Left lung (tissue), 10 donors: ENCODE data around the gene ZNF121. TPM values are rescaled to one million over a fixed set of nuclear protein-coding genes. Genes with fewer than 3 reads are reported as not detected.

Experiments
- ATAC-seq: fragments of 200-7000 bp; cut with Tn5 transposase; one replicate; pipeline ENCODE4 v1.9.1; 2020; ENCODE audit warnings: moderate library complexity
- DNase-seq, 4 donors: peaks; one replicate each; pipeline ENCODE4 v3.0.0-alpha.2; 2013 to 2020
- H3K27ac ChIP-seq, 2 donors: fragments of 200-600 bp; sonication (generic) in 1 of 2; one replicate each; pipeline versions ENCODE4 v1.5.0 to v1.8.0; 2020 to 2021
- H3K27me3 ChIP-seq, 2 donors: fragments of 200-600 bp; sonication (generic) in 1 of 2; one replicate each; pipeline versions ENCODE4 v1.5.0 to v1.8.0; 2020 to 2021
- H3K36me3 ChIP-seq, 2 donors: fragments of 200-600 bp; sonication (generic) in 1 of 2; one replicate each; pipeline versions ENCODE4 v1.5.0 to v1.8.0; 2020 to 2021
- H3K4me1 ChIP-seq, 2 donors: fragments of 200-600 bp; one replicate each; pipeline ENCODE4 v1.8.0; 2021
- H3K4me3 ChIP-seq, 2 donors: fragments of 200-600 bp; sonication (generic) in 1 of 2; one replicate each; pipeline versions ENCODE4 v1.5.0 to v1.8.0; 2020 to 2021; ENCODE audit warnings: mild to moderate bottlenecking in 1 of 2
- H3K9me3 ChIP-seq, 2 donors: fragments of 200-600 bp; sonication (generic) in 1 of 2; one replicate each; pipeline versions ENCODE4 v1.5.0 to v1.8.0; 2020 to 2021
- intact Hi-C, 2 donors: fragments of 100-400 bp; cut with DNase I; formaldehyde crosslinking; loops; one replicate each; pipeline versions ENCODE4 v1.11.2 to v1.14.2; 2022
- polyA plus RNA-seq, 6 donors: library from polyadenylated mRNA; unstranded; fragments of 120-200 nt; gene quantifications; one replicate each; pipeline ENCODE4 v1.2.1, GENCODE V29; 2013; ENCODE audit not compliant: insufficient read length in 6 of 6
- total RNA-seq, 2 donors: library from RNA; stranded (reverse); fragmentation: NEBNext Ultra II Directional; extraction: Animal tissue kit (Norgen Biotek cat#: 25700); gene quantifications; one replicate each; pipeline ENCODE4 v1.2.1, GENCODE V29; 2021
- TF ChIP-seq, protein P1 (sequence below), 2 donors: fragments of 200-600 bp; sonication (generic) in 1 of 2; IDR thresholded peaks; one replicate each; pipeline versions ENCODE4 v1.5.0 to v1.8.0; 2021; ENCODE audit warnings: antibody characterized with exemption in 2 of 2
- donor health status: DM: no; HTN: yes; CAD: no.
- donor health status: DM: no; HTN: no; CAD: no.

Gene ZNF121
- total and polyA plus RNA-seq, 8 donors, result 22.4 to 37.3 (median 27.7) TPM

GRCh38 chr19:9620842-9621155 is 36.5 kb upstream of the ZNF121 start:
- peaks cover 0 to 35% of the 10 kb centered on the region in 2 donors for H3K36me3 ChIP-seq
- H3K27me3 ChIP-seq, result no peaks in the 10 kb centered on the region
- H3K4me3 ChIP-seq, result peak overlapping the region; percentile 81 to 88
- ATAC-seq (no peak), DNase-seq (no peak)
- H3K27ac ChIP-seq, result peak overlapping the region; percentile 96
- intact Hi-C loops, result loop anchor here in 1 of 2 donors (5.0 kb wide), 1 partner anchor 172 kb away; no protein-coding TSS in a partner anchor
- H3K4me1 ChIP-seq, result peaks cover 17 to 30% of the 10 kb centered on the region in 2 donors
- H3K9me3 ChIP-seq, result no peaks in the 10 kb centered on the region
- TF ChIP-seq, protein P1, sequence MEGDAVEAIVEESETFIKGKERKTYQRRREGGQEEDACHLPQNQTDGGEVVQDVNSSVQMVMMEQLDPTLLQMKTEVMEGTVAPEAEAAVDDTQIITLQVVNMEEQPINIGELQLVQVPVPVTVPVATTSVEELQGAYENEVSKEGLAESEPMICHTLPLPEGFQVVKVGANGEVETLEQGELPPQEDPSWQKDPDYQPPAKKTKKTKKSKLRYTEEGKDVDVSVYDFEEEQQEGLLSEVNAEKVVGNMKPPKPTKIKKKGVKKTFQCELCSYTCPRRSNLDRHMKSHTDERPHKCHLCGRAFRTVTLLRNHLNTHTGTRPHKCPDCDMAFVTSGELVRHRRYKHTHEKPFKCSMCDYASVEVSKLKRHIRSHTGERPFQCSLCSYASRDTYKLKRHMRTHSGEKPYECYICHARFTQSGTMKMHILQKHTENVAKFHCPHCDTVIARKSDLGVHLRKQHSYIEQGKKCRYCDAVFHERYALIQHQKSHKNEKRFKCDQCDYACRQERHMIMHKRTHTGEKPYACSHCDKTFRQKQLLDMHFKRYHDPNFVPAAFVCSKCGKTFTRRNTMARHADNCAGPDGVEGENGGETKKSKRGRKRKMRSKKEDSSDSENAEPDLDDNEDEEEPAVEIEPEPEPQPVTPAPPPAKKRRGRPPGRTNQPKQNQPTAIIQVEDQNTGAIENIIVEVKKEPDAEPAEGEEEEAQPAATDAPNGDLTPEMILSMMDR (IDR thresholded peaks at IDR 0.05), result no peak

GRCh38 chr19:9615844-9616243 is 31.5 kb upstream of the ZNF121 start:
- TF ChIP-seq, protein P1 (IDR thresholded peaks at IDR 0.05), result no peak
- Histone ChIP-seq H3K36me3 (peaks cover 17 to 85% of the 10 kb centered on the region in 2 donors), H3K9me3 (peaks cover 0 to 36% of the 10 kb centered on the region in 2 donors), H3K4me3 (no peak overlapping the region), H3K27me3 (no peaks in the 10 kb centered on the region), H3K27ac (no peak overlapping the region), H3K4me1 (peaks cover 7 to 12% of the 10 kb centered on the region in 2 donors)
- DNase-seq, result no peak
- ATAC-seq, result no peak
- intact Hi-C loops, result no loop called here

DNA sequence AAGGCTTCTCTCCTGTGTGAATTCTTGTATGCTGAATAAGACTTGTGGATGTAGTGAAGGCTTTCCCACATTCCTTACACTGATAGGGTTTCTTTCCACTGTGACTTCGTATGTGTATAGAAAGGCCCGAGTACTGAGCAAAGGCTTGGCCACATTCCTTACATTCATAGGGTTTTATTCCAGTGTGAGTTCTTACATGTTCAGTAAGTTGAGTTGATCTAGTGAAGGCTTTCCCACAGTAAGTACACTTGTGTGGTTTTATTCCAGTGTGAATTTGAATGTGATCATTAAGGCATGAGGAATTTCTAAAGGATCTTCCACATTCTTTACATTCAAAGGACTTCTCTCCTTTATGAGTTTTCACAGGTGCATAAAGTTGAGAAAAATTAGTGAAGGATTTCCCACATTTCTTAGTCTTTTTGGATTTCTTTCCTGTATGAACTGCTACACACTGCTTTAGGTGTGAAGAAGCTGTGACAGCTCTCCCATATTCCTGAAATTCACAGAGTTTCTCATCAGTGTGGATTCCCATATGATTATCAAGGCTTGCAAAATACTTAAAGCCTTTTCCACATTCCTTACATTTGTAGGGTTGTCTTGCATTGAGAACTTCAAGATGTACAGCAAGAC is 26.3 kb upstream of the ZNF121 start:
- TF ChIP-seq, protein P1 (IDR thresholded peaks at IDR 0.05), result no peak
- H3K4me3 ChIP-seq, result no peak overlapping the region
- ATAC-seq (no peak), DNase-seq (no peak)
- no peaks in the 10 kb centered on the region for H3K27me3 ChIP-seq
- H3K4me1 ChIP-seq, result no peaks in the 10 kb centered on the region
- peaks cover 5 to 83% of the 10 kb centered on the region in 2 donors for H3K9me3 ChIP-seq
- intact Hi-C loops, result no loop called here
- no peak overlapping the region for H3K27ac ChIP-seq
- peaks cover 17 to 77% of the 10 kb centered on the region in 2 donors for H3K36me3 ChIP-seq

DNA sequence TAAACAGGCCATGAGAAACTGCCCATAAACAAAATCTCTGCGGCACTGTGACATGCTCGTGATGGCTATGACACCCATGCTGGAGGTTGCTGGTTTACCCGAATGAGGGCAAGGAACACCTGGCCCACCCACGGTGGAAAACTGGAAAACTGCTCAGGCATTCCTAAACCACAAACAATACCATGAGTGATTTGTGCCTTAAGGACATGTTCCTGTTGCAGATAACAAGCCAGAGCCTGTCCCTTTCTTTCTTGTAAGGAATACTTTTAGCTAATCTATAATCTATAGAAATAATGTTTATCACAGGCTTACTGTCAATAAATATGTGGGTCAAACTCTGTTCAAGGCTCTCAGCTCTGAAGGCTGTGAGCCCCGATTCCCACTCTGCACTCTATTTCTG is 24.6 kb upstream of the ZNF121 start:
- TF ChIP-seq, protein P1 (IDR thresholded peaks at IDR 0.05), result no peak
- H3K36me3 ChIP-seq, result peaks cover 17 to 60% of the 10 kb centered on the region in 2 donors
- DNase-seq (no peak), ATAC-seq (no peak)
- peaks cover 5 to 78% of the 10 kb centered on the region in 2 donors for H3K9me3 ChIP-seq
- intact Hi-C loops, result no loop called here
- no peak overlapping the region for H3K4me3 ChIP-seq
- no peak overlapping the region for H3K27ac ChIP-seq
- no peaks in the 10 kb centered on the region for H3K4me1 ChIP-seq
- H3K27me3 ChIP-seq, result no peaks in the 10 kb centered on the region

DNA sequence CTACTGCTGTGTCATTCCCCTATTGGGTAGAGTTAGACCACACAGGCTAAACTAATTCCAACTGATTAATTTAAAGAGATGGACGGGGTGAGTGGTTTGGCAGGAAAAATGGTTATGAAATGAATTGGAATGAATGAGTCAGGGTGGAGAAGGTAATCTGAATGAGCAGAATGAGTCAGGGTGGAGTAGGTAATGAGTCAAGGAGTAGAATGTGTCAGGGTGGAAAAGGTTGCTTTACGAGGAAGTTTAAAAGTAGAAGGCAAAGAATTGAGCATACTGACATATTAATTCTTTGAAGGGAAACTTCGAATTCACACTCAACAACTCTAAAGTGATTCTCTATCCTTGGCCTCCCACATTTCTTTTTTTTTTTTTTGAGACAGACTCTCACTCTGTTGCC is 12.7 kb upstream of the ZNF121 start:
- ATAC-seq, result no peak
- intact Hi-C loops, result no loop called here
- no peak for DNase-seq

More for the DNA sequence above, 12.7 kb upstream of the ZNF121 start:
- no peaks in the 10 kb centered on the region for H3K4me1 ChIP-seq
- H3K4me3 ChIP-seq, result no peak overlapping the region
- TF ChIP-seq, protein P1 (IDR thresholded peaks at IDR 0.05), result no peak
- H3K9me3 ChIP-seq, result peaks cover 0 to 33% of the 10 kb centered on the region in 2 donors
- H3K27ac ChIP-seq, result no peak overlapping the region
- no peaks in the 10 kb centered on the region for H3K36me3 ChIP-seq
- no peaks in the 10 kb centered on the region for H3K27me3 ChIP-seq
